Keratinocyte (primary cell): ENCODE data around the gene SLC12A6. TPM values are rescaled to one million over a fixed set of nuclear protein-coding genes. Genes with fewer than 3 reads are reported as not detected.

ENCODE experiments used
- DNase-seq: peaks from one replicate; pipeline ENCODE4 v3.0.0-alpha.2; 2011; ENCODE audit warnings: low read depth, missing footprints, low spot score
- FAIRE-seq: peaks from 2 replicates; lab custom pipeline; 2011; peaks lifted over from hg19 to GRCh38; lab: Jason Lieb, UNC
- H2AFZ ChIP-seq: 2 replicates; pipeline ENCODE4 v1.6.0; 2012; ENCODE audit warnings: low read length, control low read depth, inconsistent platforms; ENCODE audit not compliant: control insufficient read depth
- H3K27ac ChIP-seq: 2 replicates; pipeline ENCODE4 v1.5.1; 2011; ENCODE audit warnings: low read length; ENCODE audit not compliant: control insufficient read depth, insufficient read depth
- H3K27me3 ChIP-seq: 3 replicates; pipeline ENCODE4 v1.6.0; 2011; ENCODE audit warnings: low read length; ENCODE audit not compliant: control insufficient read depth, insufficient read depth; ENCODE audit errors: extremely low read depth
- H3K36me3 ChIP-seq, 2 experiments: 2 replicates in 1 of 2; 3 replicates in 1 of 2; pipeline ENCODE4 v1.5.1; 2011; ENCODE audit warnings: low read length in 2 of 2, mild to moderate bottlenecking in 1 of 2; ENCODE audit not compliant: control insufficient read depth in 2 of 2, insufficient read depth in 2 of 2; ENCODE audit errors: extremely low read depth in 1 of 2
- H3K4me1 ChIP-seq: 3 replicates; pipeline ENCODE4 v1.5.1; 2011; ENCODE audit warnings: low read length; ENCODE audit not compliant: control insufficient read depth, insufficient read depth; ENCODE audit errors: extremely low read depth
- H3K4me2 ChIP-seq: 3 replicates; pipeline ENCODE4 v1.6.0; 2011; ENCODE audit warnings: low read depth, low read length; ENCODE audit not compliant: control insufficient read depth, insufficient read depth; ENCODE audit errors: extremely low read depth
- H3K4me3 ChIP-seq, 3 experiments: fragments of 200-600 bp in 1 of 3; sonication (generic) in 1 of 3; 2 replicates in 2 of 3; 3 replicates in 1 of 3; pipeline ENCODE4 v1.5.1; 2011 to 2016; ENCODE audit warnings: low read length in 3 of 3, mild to moderate bottlenecking in 3 of 3, control low read depth in 2 of 3, inconsistent platforms in 1 of 3, low read depth in 1 of 3, mixed read lengths in 1 of 3, mixed run types in 1 of 3, moderate library complexity in 1 of 3; ENCODE audit not compliant: control insufficient read depth in 2 of 3, insufficient read depth in 2 of 3; ENCODE audit errors: extremely low read depth in 1 of 3
- H3K79me2 ChIP-seq: 2 replicates; pipeline ENCODE4 v1.6.0; 2012; ENCODE audit warnings: low read length; ENCODE audit not compliant: control insufficient read depth, insufficient read depth
- H3K9ac ChIP-seq: 3 replicates; pipeline ENCODE4 v1.6.0; 2011; ENCODE audit warnings: low read length; ENCODE audit not compliant: control insufficient read depth, insufficient read depth; ENCODE audit errors: extremely low read depth
- H3K9me1 ChIP-seq: 3 replicates; pipeline ENCODE4 v1.6.0; 2011; ENCODE audit warnings: low read length; ENCODE audit not compliant: control insufficient read depth, insufficient read depth; ENCODE audit errors: extremely low read depth
- H3K9me3 ChIP-seq: 2 replicates; pipeline ENCODE4 v1.5.1; 2012; ENCODE audit warnings: low read depth, low read length; ENCODE audit not compliant: control insufficient read depth
- H4K20me1 ChIP-seq: 3 replicates; pipeline ENCODE4 v1.6.0; 2011; ENCODE audit warnings: low read length; ENCODE audit not compliant: control insufficient read depth, insufficient read depth; ENCODE audit errors: extremely low read depth
- EZH2 ChIP-seq: IDR thresholded peaks from one replicate; pipeline ENCODE4 v1.6.1; 2012; ENCODE audit warnings: inconsistent platforms, mild to moderate bottlenecking, low read length, moderate library complexity
- dilution Hi-C: fragments of 300-500 bp; cut with MboI; formaldehyde crosslinking; loops from one replicate; pipeline ENCODE4 v1.7.0; 2020; ENCODE audit warnings: low sequenced_read_pairs; ENCODE audit not compliant: extremely low pct_ligation_motif_present
- polyA plus RNA-seq, 5 experiments: library from polyadenylated mRNA; depleted of rRNA in 3 of 5; stranded (reverse) in 3 of 5; stranded (forward) in 1 of 5; unstranded in 1 of 5; fragments of >200 nt; gene quantifications; 1 replicate in 1 of 5; 2 replicates in 3 of 5; 3 replicates in 1 of 5; pipeline versions ENCODE4 v1.2.1 to v1.2.3, GENCODE V29; 2011 to 2012; ENCODE audit warnings: missing spikeins in 2 of 5, low read depth in 1 of 5, low replicate concordance in 1 of 5
- TF ChIP-seq, protein P1 (sequence below), 3 experiments: IDR thresholded peaks in 1 of 3; conservative IDR thresholded peaks in 1 of 3; optimal IDR thresholded peaks in 1 of 3; 2 replicates in 2 of 3; 3 replicates in 1 of 3; pipeline versions ENCODE3 to v1.5.1; 2011; ENCODE audit warnings: low read length in 3 of 3, mild to moderate bottlenecking in 3 of 3, moderate library complexity in 2 of 3, control low read depth in 1 of 3, inconsistent platforms in 1 of 3; ENCODE audit not compliant: insufficient read depth in 2 of 3; ENCODE audit errors: extremely low read depth in 1 of 3

The SLC12A6 gene
- polyA plus RNA-seq, 1 donor (not counting 4 experiments of a cell fraction or from before 2014, with no cell fraction given), result 24.3 TPM

DNA sequence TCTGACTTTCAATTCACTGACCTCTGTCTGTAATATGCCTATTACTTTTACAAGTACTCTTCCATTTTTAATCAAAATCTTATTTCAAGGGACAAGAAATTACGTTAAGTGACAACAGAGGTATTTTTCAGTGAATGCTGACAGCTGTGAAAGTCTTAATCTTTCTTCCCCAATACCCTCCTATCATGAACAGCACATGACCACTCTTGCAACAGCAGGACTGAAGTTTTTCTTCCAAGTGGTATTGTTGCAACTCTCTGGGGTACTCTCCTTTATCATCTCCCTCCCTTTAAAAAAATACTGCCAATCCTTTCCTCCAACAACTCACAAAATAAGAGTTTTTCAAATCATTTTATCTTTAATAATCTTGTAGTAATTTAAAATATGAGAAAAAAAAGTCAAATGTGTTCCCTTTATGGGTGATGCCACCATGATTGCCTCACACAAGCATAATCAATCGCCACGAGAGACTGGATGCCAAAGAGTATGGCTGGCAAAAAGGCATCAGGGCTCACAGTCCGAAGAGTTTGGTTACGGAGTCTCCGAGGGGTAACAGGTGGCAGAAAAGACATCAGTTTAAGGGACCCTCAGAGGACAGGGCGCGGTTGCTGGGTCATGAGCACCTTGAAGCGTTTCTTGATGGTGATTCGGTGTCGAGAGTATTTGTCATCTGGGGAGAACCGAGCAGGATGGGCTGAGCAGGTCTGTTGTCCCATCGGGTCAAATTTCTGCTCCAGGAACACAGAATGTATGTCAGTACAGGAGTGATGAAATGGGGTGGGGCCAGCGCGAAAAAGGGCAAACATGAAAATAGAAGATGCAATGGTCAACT lies 4.0 kb upstream of the SLC12A6 start:
- H3K4me2 ChIP-seq, result peak overlapping the region; percentile 68
- peaks cover 2% of the 10 kb centered on the region for H3K9me1 ChIP-seq
- H3K27ac ChIP-seq, result peak overlapping the region; percentile 99
- peak overlapping the region; percentile 71 to 100 (median 99) for H3K4me3 ChIP-seq
- TF ChIP-seq, protein P1, sequence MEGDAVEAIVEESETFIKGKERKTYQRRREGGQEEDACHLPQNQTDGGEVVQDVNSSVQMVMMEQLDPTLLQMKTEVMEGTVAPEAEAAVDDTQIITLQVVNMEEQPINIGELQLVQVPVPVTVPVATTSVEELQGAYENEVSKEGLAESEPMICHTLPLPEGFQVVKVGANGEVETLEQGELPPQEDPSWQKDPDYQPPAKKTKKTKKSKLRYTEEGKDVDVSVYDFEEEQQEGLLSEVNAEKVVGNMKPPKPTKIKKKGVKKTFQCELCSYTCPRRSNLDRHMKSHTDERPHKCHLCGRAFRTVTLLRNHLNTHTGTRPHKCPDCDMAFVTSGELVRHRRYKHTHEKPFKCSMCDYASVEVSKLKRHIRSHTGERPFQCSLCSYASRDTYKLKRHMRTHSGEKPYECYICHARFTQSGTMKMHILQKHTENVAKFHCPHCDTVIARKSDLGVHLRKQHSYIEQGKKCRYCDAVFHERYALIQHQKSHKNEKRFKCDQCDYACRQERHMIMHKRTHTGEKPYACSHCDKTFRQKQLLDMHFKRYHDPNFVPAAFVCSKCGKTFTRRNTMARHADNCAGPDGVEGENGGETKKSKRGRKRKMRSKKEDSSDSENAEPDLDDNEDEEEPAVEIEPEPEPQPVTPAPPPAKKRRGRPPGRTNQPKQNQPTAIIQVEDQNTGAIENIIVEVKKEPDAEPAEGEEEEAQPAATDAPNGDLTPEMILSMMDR (optimal IDR thresholded peaks at IDR 0.05 in 1 of 3, IDR thresholded peaks at IDR 0.05 in 1 of 3, conservative IDR thresholded peaks at IDR 0.05 in 1 of 3; ENCODE audit: extremely low read depth in 1 of 3, insufficient read depth in 2 of 3, low read length in 3 of 3), result no peak
- TF ChIP-seq EZH2, result no peak
- dilution Hi-C loops, result no loop called here
- peaks cover 5 to 7% of the 10 kb centered on the region in 2 experiments for H3K36me3 ChIP-seq
- no peaks in the 10 kb centered on the region for H3K27me3 ChIP-seq
- H3K4me1 ChIP-seq, result peaks cover 12% of the 10 kb centered on the region
- H2AFZ ChIP-seq, result no peak overlapping the region
- H3K79me2 ChIP-seq, result peaks cover 25% of the 10 kb centered on the region
- H4K20me1 ChIP-seq, result no peaks in the 10 kb centered on the region
- H3K9me3 ChIP-seq, result no peaks in the 10 kb centered on the region
- FAIRE-seq (no peak), DNase-seq (no peak)
- peak overlapping the region; percentile 99 for H3K9ac ChIP-seq

DNA sequence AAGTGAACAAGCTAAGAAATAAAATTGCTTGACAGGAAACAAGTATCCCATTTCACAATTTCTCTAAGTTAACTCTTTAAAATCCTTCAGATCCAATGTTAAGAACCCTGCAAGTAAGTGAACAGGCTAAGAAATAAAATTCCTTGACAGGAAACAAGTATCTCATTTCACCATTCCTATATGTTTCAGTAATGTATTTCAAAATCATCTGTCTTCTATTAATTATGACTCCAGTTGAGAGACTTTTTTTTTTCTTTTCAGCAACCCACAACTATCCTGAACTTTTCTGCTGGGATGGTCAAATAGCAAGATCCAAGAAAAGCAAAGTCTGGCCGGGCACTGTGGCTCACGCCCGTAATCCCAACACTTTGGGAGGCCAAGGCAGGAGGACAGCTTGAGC lies 2.4 kb upstream of the SLC12A6 start:
- DNase-seq, result no peak
- Histone ChIP-seq H2AFZ (no peak overlapping the region), H3K79me2 (peaks cover 25% of the 10 kb centered on the region), H3K36me3 (peaks cover 5 to 7% of the 10 kb centered on the region in 2 experiments), H3K4me2 (no peak overlapping the region), H3K4me3 (no peak overlapping the region), H3K9me1 (peaks cover 2% of the 10 kb centered on the region), H3K4me1 (peaks cover 12% of the 10 kb centered on the region), H4K20me1 (no peaks in the 10 kb centered on the region), H3K9me3 (no peaks in the 10 kb centered on the region), H3K27me3 (no peaks in the 10 kb centered on the region), H3K9ac (peak overlapping the region; percentile 1), H3K27ac (no peak overlapping the region)
- dilution Hi-C loops, result no loop called here
- no peak for FAIRE-seq
- TF ChIP-seq, protein P1 (optimal IDR thresholded peaks at IDR 0.05 in 1 of 3, IDR thresholded peaks at IDR 0.05 in 1 of 3, conservative IDR thresholded peaks at IDR 0.05 in 1 of 3; ENCODE audit: extremely low read depth in 1 of 3, insufficient read depth in 2 of 3, low read length in 3 of 3), result no peak
- TF ChIP-seq EZH2, result no peak
